Activated CD8-positive, alpha-beta memory T cell treated with anti-CD3 and anti-CD28 coated beads, Interleukin-2, amount 50 U/mL, for 24 hours (primary cell): ENCODE measurements around the gene PEX10.

Source experiments
- DNase-seq: peaks from one replicate; pipeline ENCODE4 v3.0.0-alpha.2; 2020; ENCODE audit errors: extremely low read depth

PEX10 gene

GRCh38 chr1:2404890-2405511 is 7.4 kb downstream of the PEX10 start:
- DNase-seq: no peak

DNA sequence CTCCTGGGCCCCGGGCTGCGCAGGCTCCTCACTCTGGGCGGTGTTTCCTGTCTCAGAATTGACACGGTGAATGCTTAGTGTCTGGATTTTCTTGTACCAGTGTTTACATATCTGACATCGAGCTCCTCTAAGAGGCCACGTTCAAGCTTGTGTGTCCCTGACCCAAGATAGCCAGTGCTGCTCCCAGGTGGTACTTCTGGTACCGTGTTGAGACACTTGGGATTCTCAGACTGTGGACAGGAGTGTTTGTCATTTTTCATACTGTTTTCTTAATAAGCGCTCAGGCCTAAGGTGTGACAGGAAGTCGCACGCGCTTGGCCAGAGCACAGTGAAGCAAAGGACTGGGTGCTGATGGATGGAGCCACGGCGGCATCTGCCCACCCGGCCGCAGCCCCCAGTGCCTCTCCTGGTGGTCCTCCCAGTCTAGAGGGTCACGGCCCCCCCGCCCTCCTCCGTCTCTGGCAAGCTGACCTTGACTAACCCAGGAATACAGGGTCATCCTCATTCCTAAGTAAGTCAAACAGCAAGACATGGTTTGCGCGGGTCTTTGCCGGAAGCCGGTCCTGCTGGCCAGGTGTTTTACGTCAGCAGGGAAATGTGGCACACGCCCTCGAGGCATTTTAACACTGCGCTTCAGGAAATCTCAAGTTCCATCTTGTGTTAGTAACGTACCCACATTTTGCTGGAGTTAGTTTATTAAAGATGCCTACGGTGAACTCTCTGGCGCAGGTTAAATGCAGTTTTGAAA is 8.0 kb downstream of the PEX10 start:
- no peak for DNase-seq

DNA sequence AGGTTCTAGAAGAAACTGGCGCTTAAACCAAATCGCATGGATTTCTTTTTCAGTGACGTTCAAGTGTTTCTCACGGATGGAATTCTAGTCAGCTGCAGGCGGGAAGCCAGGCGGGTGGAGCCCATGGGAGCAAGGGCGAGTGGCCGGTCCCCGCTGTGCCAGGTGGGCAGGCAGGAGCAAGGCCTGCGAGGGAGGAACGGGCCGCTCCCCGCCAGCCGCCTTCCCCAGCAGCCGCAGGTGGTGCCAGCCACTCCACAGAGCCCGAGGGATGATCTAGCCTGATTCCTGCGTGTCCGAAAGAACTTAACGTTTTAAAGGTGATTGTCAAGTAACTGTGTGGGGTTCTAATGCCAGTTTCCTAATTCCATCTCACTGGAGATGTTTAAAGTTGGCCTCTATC is 9.1 kb downstream of the PEX10 start:
- no peak for DNase-seq

DNA sequence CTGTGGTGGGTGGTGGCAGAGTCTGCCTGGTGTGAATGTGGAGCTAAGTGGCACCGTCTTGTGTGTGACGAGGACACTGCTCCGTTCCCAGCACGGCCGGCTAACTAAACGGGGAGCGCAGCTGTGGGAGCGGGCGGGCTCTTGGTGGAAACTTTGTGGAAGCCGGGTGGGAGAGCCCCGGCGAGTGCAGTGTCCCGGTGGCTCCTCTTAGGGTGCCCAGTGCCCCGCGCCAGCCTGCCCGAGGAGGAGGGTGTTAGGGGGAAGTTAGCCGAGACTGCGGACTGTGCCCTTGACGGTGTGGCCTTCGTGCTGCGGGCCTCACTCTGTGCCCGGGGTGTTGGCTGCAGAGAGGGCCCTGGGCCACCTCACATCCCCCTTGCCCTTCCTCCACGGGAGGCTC is 9.9 kb downstream of the PEX10 start:
- no peak for DNase-seq

- no peak for DNase-seq
Observed at GRCh38 chr1:2400950-2401649, 11.3 kb downstream of the PEX10 start.

GRCh38 chr1:2400576-2400909 is 11.8 kb downstream of the PEX10 start:
- no peak for DNase-seq

- DNase-seq: no peak
Observed at GRCh38 chr1:2399890-2400575, 12.3 kb downstream of the PEX10 start.

GRCh38 chr1:2398871-2399270 is 13.5 kb downstream of the PEX10 start:
- no peak for DNase-seq

GRCh38 chr1:2397007-2397679 is 15.2 kb downstream of the PEX10 start:
- DNase-seq: no peak

DNA sequence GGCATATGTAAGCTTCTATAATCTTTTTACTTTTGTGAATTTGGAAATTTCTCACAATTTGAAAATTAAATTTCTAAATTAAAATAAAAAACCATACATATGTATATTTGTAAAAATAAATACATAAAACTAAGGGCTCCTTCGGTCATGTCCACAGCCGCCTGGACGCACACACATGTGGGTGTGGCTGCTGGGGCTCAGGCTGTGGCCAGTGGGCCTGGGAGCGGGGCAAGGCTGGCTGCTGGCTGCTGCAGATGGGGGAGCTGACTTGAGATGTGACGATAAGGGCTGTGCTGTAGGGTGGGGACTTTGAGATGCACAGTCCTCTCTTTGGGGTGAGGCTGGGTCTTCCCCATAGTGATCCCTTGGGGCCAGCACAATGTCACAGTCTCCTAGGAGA is 15.9 kb downstream of the PEX10 start:
- no peak for DNase-seq

DNA sequence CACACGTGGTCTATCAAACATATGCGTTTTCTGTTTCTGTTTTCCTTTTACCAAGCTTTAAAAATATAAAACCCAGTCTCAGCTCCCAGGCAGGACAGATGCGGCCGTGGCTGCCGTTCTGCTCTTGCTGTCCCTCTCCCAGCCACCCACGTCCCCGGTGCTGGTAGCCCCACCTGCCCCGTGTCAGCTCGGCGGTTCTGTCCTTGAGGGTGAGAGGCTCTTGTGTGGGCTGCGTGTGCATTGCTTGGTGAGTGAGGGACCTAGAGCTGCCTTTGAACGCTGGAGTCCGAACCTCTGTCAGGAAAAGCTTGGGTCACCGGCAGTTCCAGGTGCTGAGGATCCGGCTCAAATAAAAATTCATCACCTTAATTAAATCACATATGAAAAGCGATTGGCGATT is 16.3 kb downstream of the PEX10 start:
- no peak for DNase-seq

DNA sequence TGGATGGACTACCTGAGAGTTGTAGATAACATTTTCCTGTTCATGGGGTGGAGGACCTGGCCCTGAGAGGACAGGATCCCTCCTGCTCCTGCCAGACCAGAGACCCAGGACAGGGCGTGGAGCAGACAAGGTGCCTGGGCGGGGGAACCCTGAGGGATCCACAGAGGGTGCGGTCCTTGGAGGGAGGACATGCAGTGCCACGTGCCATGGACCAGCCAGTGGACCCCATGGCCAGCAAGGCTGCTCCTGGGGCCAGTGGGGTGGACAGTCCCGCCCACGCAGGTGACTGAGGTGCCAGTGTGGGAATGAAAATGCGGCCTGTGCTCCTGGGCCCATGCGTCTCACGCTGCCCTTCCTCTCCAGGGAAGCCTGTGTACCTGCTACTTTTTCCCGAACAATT is 17.1 kb downstream of the PEX10 start:
- no peak for DNase-seq

GRCh38 chr1:2394761-2395160 is 17.6 kb downstream of the PEX10 start:
- no peak for DNase-seq

DNA sequence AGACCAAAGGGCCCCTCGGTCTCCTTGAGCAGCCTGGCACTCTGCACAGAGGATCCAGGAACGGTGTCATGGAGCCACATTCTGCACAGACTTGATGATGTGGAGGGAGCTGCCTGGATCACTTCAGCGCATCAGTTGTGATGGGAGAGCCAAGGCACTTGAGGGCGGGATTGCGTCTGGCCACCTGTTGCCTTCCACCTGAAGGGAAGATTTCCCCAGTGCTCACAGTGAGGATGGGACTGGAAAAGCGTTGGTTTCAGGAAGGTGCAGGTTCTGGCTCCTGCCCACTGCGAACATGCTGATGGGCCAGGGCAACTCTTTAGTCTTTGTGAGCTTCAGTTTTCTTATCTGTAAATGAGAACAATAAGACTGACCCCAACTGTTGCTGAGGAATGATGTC is 18.1 kb downstream of the PEX10 start:
- no peak for DNase-seq

DNA sequence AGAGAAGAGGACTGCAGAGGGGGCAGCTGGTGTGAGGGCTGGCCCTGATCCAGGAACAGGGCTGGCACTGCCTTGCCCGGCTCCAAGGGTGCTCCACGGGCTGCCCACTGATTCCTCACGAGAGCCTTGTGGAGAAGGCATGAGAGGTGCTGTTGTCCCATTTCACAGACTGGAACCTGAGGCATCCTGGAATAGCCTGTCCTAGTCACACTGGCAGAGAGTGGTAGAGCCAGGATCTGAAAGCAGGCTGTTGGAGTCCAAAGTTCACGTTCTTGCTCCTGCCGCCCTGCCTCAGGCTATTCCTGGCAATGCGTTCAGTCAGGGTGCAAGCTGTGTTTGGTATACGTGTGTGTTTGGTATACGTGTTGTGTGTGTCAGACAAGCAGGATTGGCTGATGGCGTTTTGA is 18.9 kb downstream of the PEX10 start:
- no peak for DNase-seq

DNA sequence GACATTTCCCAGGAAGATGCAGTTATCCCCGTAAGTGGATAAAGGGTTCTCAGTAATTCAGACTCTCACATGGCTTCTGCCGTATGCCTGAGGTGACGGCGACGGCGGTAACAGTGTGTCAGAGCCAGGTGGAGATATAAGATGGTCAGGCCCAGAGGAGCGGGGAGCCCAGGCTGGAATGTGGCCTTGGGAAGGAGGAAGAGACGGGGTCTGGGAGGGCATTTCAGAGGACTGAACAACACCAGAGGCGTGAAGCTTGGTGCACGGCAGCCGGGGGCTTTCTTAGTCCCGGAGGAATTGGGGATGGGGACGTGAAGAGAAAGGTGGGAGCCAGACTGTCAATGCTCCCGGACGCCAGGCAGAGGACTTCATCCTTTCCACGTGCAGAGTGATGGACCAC is 19.7 kb downstream of the PEX10 start:
- no peak for DNase-seq

DNA sequence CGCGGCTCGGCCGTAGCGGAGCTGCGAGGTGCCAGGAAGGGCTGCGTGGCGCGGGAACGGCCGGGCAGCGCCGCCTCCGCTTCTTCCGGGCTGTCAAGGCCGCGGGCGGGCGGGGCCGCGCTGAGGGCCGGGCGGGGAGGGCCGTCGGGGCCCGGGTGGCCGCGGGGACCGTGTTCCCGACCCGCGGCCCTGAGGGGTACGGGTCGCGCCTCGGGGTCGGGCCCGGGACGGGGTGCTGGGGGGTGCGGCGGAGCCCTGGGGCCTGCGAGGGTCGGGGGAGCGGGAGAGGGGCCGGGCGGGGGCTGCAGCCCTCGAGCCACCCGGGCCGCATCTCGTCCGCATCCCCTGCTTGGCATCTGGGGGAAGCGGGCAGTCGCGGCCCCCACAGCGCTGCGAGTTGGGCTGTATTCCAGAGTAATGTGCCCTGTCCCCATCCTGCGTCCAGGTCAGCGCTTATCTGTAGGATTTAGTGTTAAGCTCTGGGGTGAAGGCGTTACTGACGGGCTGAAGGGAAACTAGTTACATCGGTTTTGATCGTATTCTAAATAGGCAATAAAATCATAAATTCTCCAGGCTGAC is 20.3 kb downstream of the PEX10 start:
- no peak for DNase-seq

DNA sequence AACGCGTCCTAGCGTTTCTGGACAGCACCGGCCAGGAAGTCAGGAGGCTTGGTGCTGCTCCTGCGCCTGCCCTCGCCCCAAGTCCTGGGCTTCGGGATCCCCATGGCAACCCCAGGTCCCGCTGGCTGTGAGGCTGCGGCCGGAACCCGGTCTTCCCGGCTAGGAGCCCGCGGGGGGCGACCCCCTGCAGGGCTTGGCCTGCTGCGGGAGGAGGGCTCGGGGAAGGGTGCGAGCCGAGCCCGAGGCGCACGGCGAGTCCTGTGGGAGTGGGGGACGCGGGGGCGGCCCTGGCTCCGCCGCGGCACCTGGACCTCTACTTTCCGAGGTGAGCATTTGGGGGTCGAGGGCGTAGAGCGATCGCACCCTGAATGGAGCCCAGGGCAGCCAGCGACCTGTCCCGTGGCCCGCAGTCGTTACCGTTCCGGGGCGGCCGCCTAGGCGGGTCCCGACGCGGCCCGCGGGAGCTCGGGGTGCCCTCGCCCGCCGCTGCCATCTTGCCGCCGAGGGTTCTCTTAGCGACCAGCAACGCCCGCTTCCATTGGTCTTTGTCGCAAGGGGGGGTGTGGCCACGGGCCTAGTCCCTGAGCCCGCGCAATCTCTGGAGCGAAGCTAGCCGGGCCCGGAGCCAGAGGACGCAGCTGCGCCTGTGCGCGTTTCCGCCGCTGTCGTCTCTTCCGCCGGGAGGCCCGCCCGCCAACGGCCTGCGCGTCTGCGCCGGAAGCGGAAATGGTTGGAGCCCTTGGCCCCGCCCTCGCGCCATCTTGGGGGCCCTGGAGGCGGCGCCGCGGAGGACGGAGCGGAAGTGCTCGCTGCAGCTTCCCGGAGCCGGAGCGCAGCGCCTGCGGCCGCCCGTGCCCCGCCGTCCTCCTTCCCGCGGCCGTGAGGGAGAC is 21.1 kb downstream of the PEX10 start, which contains the start of the genes MORN1 and RER1:
MORN1 (minus strand) TSS at position 514 of the 890 bp plus-strand sequence; CDS start at position 493, 21 bp downstream.
RER1 (plus strand) TSS at position 801 of the 890 bp plus-strand sequence. CDS start 3,950 bp downstream, outside the sequence.
- peak; percentile 96 for DNase-seq

GRCh38 chr1:2389644-2390043 is 22.7 kb downstream of the PEX10 start:
- no peak for DNase-seq
